Measurements from ENCODE around the gene SFMBT2. TPM values are rescaled to one million over a fixed set of nuclear protein-coding genes. Genes with fewer than 3 reads are reported as not detected.

The SFMBT2 gene
- total and polyA plus RNA-seq, 2 of the 13 experiments (the other 11 are each of a cell fraction or from before 2014, with no cell fraction given) = 0.01 to 0.02 TPM

- TF ChIP-seq ZNF407 (CRISPR knock-in tag; IDR thresholded peaks at IDR 0.05; ENCODE audit: not compliant biosample characterization) = no peak
- TF ChIP-seq SOX13 (IDR thresholded peaks at IDR 0.05) = no peak
- TF ChIP-seq SOX13 (CRISPR knock-in tag; conservative IDR thresholded peaks at IDR 0.05 in 1 of 2, IDR thresholded peaks at IDR 0.05 in 1 of 2) = no peak
- TF ChIP-seq HNF1B (CRISPR knock-in tag; IDR thresholded peaks at IDR 0.05) = no peak
- no peak for TF ChIP-seq ZNF777 (CRISPR knock-in tag; IDR thresholded peaks at IDR 0.05)
- TF ChIP-seq KLF11 (CRISPR knock-in tag; IDR thresholded peaks at IDR 0.05) = no peak
- no peak for TF ChIP-seq HNRNPLL (IDR thresholded peaks at IDR 0.05; ENCODE audit: low read depth, low read length, poor library complexity, severe bottlenecking)
- no peak for TF ChIP-seq ZNF704 (CRISPR knock-in tag; IDR thresholded peaks at IDR 0.05; ENCODE audit: borderline replicate concordance)
- no peak for TF ChIP-seq RXRB (CRISPR knock-in tag; IDR thresholded peaks at IDR 0.05; ENCODE audit: borderline replicate concordance)
- no peak for TF ChIP-seq SNAI1 (CRISPR knock-in tag; IDR thresholded peaks at IDR 0.05; ENCODE audit: borderline replicate concordance)
- TF ChIP-seq FOXA1 (IDR thresholded peaks at IDR 0.05) = no peak
- no peak for TF ChIP-seq FOXA1 (CRISPR knock-in tag; IDR thresholded peaks at IDR 0.05)
- TF ChIP-seq TOE1 (CRISPR knock-in tag; IDR thresholded peaks at IDR 0.05) = no peak
Observed at GRCh38 chr10:7362471-7362870, 48.4 kb downstream of the SFMBT2 start (continued).

Data from HepG2 (cell line).